GM12892 (cell line): ENCODE measurements around the gene ZSWIM4.

Experiments used
- POLR2A ChIP-seq: IDR thresholded peaks from 2 replicates; pipeline ENCODE4 v1.6.1; 2011; ENCODE audit warnings: low read depth, low read length, control low read depth
- POLR2AphosphoS5 ChIP-seq: IDR thresholded peaks from 2 replicates; pipeline ENCODE4 v1.6.1; 2011; ENCODE audit warnings: low read depth, low read length, control low read depth
- TAF1 ChIP-seq: IDR thresholded peaks from 2 replicates; pipeline ENCODE4 v1.6.1; 2011; ENCODE audit warnings: low read depth, mild to moderate bottlenecking, control low read depth, low read length, borderline replicate concordance

DNA sequence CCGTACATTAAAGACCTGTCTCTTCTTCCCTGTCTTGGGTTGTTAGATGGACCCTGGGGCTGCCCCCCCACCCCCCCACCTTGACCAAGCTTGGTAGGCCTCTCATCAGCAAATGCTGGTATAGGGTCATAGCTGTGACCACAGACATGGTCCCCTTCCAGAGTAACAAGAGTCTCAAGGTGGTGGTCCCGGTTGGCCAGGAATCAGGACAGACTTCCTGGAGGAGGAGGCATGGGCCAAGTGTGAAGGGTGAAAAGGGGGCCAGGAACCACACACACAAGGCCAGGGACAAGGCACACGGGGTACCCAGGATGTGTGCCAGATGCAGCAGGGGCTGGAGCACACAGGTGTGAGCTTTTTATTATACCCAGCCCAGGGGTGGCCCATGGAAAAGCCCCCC is 32.0 kb upstream of the ZSWIM4 start:
- TF ChIP-seq POLR2A (no peak), POLR2AphosphoS5 (no peak), TAF1 (no peak)
